ENCODE results near the gene PPM1D.
"Not testable (repeated sequence)": the region's sequence is repeated elsewhere in the genome, so short reads cannot be mapped to it uniquely, and the experiment has no call there.

Gene PPM1D

GRCh38 chr17:60592750-60593149 is 7.2 kb upstream of the PPM1D start:
- Histone ChIP-seq H3K9me3 (ENCODE audit: control extremely low read depth in 1 of 5, control insufficient read depth in 4 of 5, insufficient read depth in 2 of 5, low read depth in 1 of 5, low read length in 4 of 5) (no peaks in the 10 kb centered on the region), H3K4me1 (ENCODE audit: control extremely low read depth in 1 of 4, control insufficient read depth in 4 of 4, insufficient read depth in 4 of 4, low read length in 3 of 4) (peaks cover under 1 to 3% (median 1%) of the 10 kb centered on the region in 4 experiments), H3K27ac (ENCODE audit: insufficient read depth in 1 of 2, low read depth in 1 of 2, low read length in 2 of 2, poor library complexity in 1 of 2, severe bottlenecking in 2 of 2) (no peak overlapping the region), H3K36me3 (ENCODE audit: control insufficient read depth in 4 of 4, insufficient read depth in 4 of 4, low read length in 3 of 4) (no peaks in the 10 kb centered on the region), H3K27me3 (replicated peaks in 2 of 5; ENCODE audit: control insufficient read depth in 4 of 5, insufficient read depth in 5 of 5, low read length in 4 of 5) (peaks cover 0 to 2% (median 0%) of the 10 kb centered on the region in 5 experiments), H3K4me3 (ENCODE audit: control insufficient read depth in 1 of 7, extremely low read depth in 1 of 7, insufficient read depth in 4 of 7, low read depth in 2 of 7, low read length in 6 of 7) (no peak overlapping the region)
- CTCF ChIA-PET, result interaction anchor here (1.0 to 1.7 kb wide), 5 partner anchors 8 to 19 kb away, joined by 3 to 4 read pairs (median 4); no protein-coding TSS in a partner anchor
- DNase-seq, result no peak
- 100% methylated on average over 1 of the region's 2 CpGs for WGBS (ENCODE audit: insufficient coverage)
- POLR2A ChIA-PET, result no interaction called here

GRCh38 chr17:60593441-60594036 is 6.5 kb upstream of the PPM1D start:
- CTCF ChIA-PET, result interaction anchor here (1.4 to 1.7 kb wide), 4 partner anchors 8 to 18 kb away, joined by 3 to 4 read pairs (median 4); no protein-coding TSS in a partner anchor
- H3K27me3 ChIP-seq (replicated peaks in 2 of 5; ENCODE audit: control insufficient read depth in 4 of 5, insufficient read depth in 5 of 5, low read length in 4 of 5); H3K27ac ChIP-seq (ENCODE audit: insufficient read depth in 1 of 2, low read depth in 1 of 2, low read length in 2 of 2, poor library complexity in 1 of 2, severe bottlenecking in 2 of 2); H3K36me3 ChIP-seq (ENCODE audit: control insufficient read depth in 4 of 4, insufficient read depth in 4 of 4, low read length in 3 of 4); H3K9me3 ChIP-seq (ENCODE audit: control extremely low read depth in 1 of 5, control insufficient read depth in 4 of 5, insufficient read depth in 2 of 5, low read depth in 1 of 5, low read length in 4 of 5); DNase-seq; H3K4me3 ChIP-seq (ENCODE audit: control insufficient read depth in 1 of 7, extremely low read depth in 1 of 7, insufficient read depth in 4 of 7, low read depth in 2 of 7, low read length in 6 of 7): not testable (repeated sequence)
- POLR2A ChIA-PET, result interaction anchor here (0.6 kb wide), 1 partner anchor 462 kb away, joined by 3 read pairs; no protein-coding TSS in a partner anchor
- 100% methylated on average over 4 of the region's 9 CpGs for WGBS (ENCODE audit: insufficient coverage)
- H3K4me1 ChIP-seq (ENCODE audit: control extremely low read depth in 1 of 4, control insufficient read depth in 4 of 4, insufficient read depth in 4 of 4, low read length in 3 of 4), result peaks cover 8 to 11% (median 9%) of the 10 kb centered on the region in 4 experiments

GRCh38 chr17:60594170-60594569 is 5.8 kb upstream of the PPM1D start:
- H3K9me3 ChIP-seq (ENCODE audit: control extremely low read depth in 1 of 5, control insufficient read depth in 4 of 5, insufficient read depth in 2 of 5, low read depth in 1 of 5, low read length in 4 of 5); H3K27me3 ChIP-seq (replicated peaks in 2 of 5; ENCODE audit: control insufficient read depth in 4 of 5, insufficient read depth in 5 of 5, low read length in 4 of 5); H3K36me3 ChIP-seq (ENCODE audit: control insufficient read depth in 4 of 4, insufficient read depth in 4 of 4, low read length in 3 of 4); H3K27ac ChIP-seq (ENCODE audit: insufficient read depth in 1 of 2, low read depth in 1 of 2, low read length in 2 of 2, poor library complexity in 1 of 2, severe bottlenecking in 2 of 2); POLR2A ChIA-PET; DNase-seq; H3K4me3 ChIP-seq (ENCODE audit: control insufficient read depth in 1 of 7, extremely low read depth in 1 of 7, insufficient read depth in 4 of 7, low read depth in 2 of 7, low read length in 6 of 7): not testable (repeated sequence)
- CTCF ChIA-PET, result interaction anchor here (1.6 kb wide), 1 partner anchor 15 kb away, joined by 4 read pairs; no protein-coding TSS in a partner anchor
- H3K4me1 ChIP-seq (ENCODE audit: control extremely low read depth in 1 of 4, control insufficient read depth in 4 of 4, insufficient read depth in 4 of 4, low read length in 3 of 4), result peaks cover 15 to 18% (median 15%) of the 10 kb centered on the region in 4 experiments
- 95% methylated on average over 3 of the region's 7 CpGs for WGBS (ENCODE audit: insufficient coverage)

GRCh38 chr17:60594734-60595133 is 5.3 kb upstream of the PPM1D start:
- Histone ChIP-seq H3K36me3 (ENCODE audit: control insufficient read depth in 4 of 4, insufficient read depth in 4 of 4, low read length in 3 of 4) (no peaks in the 10 kb centered on the region), H3K27ac (ENCODE audit: insufficient read depth in 1 of 2, low read depth in 1 of 2, low read length in 2 of 2, poor library complexity in 1 of 2, severe bottlenecking in 2 of 2) (no peak overlapping the region), H3K27me3 (replicated peaks in 2 of 5; ENCODE audit: control insufficient read depth in 4 of 5, insufficient read depth in 5 of 5, low read length in 4 of 5) (peaks cover 0 to 2% (median 0%) of the 10 kb centered on the region in 5 experiments), H3K9me3 (ENCODE audit: control extremely low read depth in 1 of 5, control insufficient read depth in 4 of 5, insufficient read depth in 2 of 5, low read depth in 1 of 5, low read length in 4 of 5) (no peaks in the 10 kb centered on the region), H3K4me1 (ENCODE audit: control extremely low read depth in 1 of 4, control insufficient read depth in 4 of 4, insufficient read depth in 4 of 4, low read length in 3 of 4) (peaks cover 18 to 23% (median 20%) of the 10 kb centered on the region in 4 experiments), H3K4me3 (ENCODE audit: control insufficient read depth in 1 of 7, extremely low read depth in 1 of 7, insufficient read depth in 4 of 7, low read depth in 2 of 7, low read length in 6 of 7) (no peak overlapping the region)
- POLR2A ChIA-PET, result no interaction called here
- no peak for DNase-seq
- CTCF ChIA-PET, result interaction anchor here (0.9 to 1.6 kb wide), 3 partner anchors 15 to 46 kb away, joined by 3 to 4 read pairs (median 3); no protein-coding TSS in a partner anchor
- no CpG with 5 or more reads among the region's 2 CpGs for WGBS (ENCODE audit: insufficient coverage)

GRCh38 chr17:60597297-60597696 is 2.7 kb upstream of the PPM1D start:
- Histone ChIP-seq H3K36me3 (ENCODE audit: control insufficient read depth in 4 of 4, insufficient read depth in 4 of 4, low read length in 3 of 4) (no peaks in the 10 kb centered on the region), H3K9me3 (ENCODE audit: control extremely low read depth in 1 of 5, control insufficient read depth in 4 of 5, insufficient read depth in 2 of 5, low read depth in 1 of 5, low read length in 4 of 5) (no peaks in the 10 kb centered on the region), H3K4me3 (ENCODE audit: control insufficient read depth in 1 of 7, extremely low read depth in 1 of 7, insufficient read depth in 4 of 7, low read depth in 2 of 7, low read length in 6 of 7) (no peak overlapping the region), H3K27me3 (replicated peaks in 2 of 5; ENCODE audit: control insufficient read depth in 4 of 5, insufficient read depth in 5 of 5, low read length in 4 of 5) (peaks cover 0 to 2% (median 0%) of the 10 kb centered on the region in 5 experiments), H3K27ac (ENCODE audit: insufficient read depth in 1 of 2, low read depth in 1 of 2, low read length in 2 of 2, poor library complexity in 1 of 2, severe bottlenecking in 2 of 2) (no peak overlapping the region), H3K4me1 (ENCODE audit: control extremely low read depth in 1 of 4, control insufficient read depth in 4 of 4, insufficient read depth in 4 of 4, low read length in 3 of 4) (peaks cover 25 to 34% (median 30%) of the 10 kb centered on the region in 4 experiments)
- 100% methylated on average over 5 of the region's 6 CpGs for WGBS (ENCODE audit: insufficient coverage)
- DNase-seq, result no peak
- POLR2A ChIA-PET, result no interaction called here
- CTCF ChIA-PET, result interaction anchor here (3.0 kb wide), 1 partner anchor 41 kb away, joined by 12 read pairs; no protein-coding TSS in a partner anchor

- no peaks in the 10 kb centered on the region for H3K27me3 ChIP-seq (replicated peaks in 2 of 5; ENCODE audit: control insufficient read depth in 4 of 5, insufficient read depth in 5 of 5, low read length in 4 of 5)
- H3K4me1 ChIP-seq (ENCODE audit: control extremely low read depth in 1 of 4, control insufficient read depth in 4 of 4, insufficient read depth in 4 of 4, low read length in 3 of 4), result peaks cover 27 to 41% (median 37%) of the 10 kb centered on the region in 4 experiments
- no peak overlapping the region for H3K27ac ChIP-seq (ENCODE audit: insufficient read depth in 1 of 2, low read depth in 1 of 2, low read length in 2 of 2, poor library complexity in 1 of 2, severe bottlenecking in 2 of 2)
- ChIA-PET POLR2A (no interaction called here), CTCF (interaction anchor here (1.0 to 3.3 kb wide), 6 partner anchors 24 to 77 kb away, joined by 3 to 12 read pairs (median 6); no protein-coding TSS in a partner anchor)
- no peaks in the 10 kb centered on the region for H3K36me3 ChIP-seq (ENCODE audit: control insufficient read depth in 4 of 4, insufficient read depth in 4 of 4, low read length in 3 of 4)
- H3K4me3 ChIP-seq (ENCODE audit: control insufficient read depth in 1 of 7, extremely low read depth in 1 of 7, insufficient read depth in 4 of 7, low read depth in 2 of 7, low read length in 6 of 7), result peak overlapping the region in 2 of 7 experiments; percentile 94
- DNase-seq, result peak; percentile 25 to 71 (median 62)
- 48% methylated on average over 7 of the region's 7 CpGs for WGBS (ENCODE audit: insufficient coverage)
- H3K9me3 ChIP-seq (ENCODE audit: control extremely low read depth in 1 of 5, control insufficient read depth in 4 of 5, insufficient read depth in 2 of 5, low read depth in 1 of 5, low read length in 4 of 5), result no peaks in the 10 kb centered on the region
Measured at GRCh38 chr17:60598001-60598736, 1.8 kb upstream of the PPM1D start.
